Measurements from ENCODE around the gene SNCAIP.

DNA sequence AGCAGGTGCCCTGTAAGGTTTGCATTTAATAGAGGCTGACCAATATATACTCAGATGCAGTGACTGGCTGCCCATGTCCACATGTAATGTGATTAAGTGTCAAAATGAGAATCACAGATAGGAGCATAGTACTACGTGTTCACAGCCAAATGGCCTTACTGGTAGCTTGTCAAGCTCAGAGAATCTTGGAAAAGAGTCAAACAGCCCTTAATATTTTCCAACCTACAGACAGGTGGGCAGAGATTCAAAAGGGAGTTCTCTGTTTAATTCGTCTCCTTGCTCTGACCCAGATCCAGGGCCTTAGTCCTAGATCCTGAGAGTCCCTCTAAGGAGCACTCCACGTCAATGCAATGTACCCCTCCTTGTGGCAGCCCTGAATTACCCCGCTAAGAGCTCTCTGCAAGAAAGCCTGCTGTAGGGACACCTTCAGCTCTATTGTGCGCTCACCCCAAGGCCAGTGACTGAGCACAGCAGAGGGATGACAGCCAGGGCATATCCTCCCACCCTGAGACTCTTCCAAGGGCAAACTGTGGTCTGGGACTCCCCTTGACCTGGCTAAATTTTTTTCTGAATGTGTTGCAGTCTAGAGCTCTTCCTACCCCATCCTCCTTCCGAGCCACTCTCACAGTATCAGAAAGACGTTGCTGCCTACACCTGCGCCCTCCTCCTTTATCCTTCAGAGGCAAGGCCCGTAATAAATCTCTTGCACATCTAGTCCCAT is 159.2 kb downstream of the SNCAIP start:
- TF ChIP-seq, protein P1, sequence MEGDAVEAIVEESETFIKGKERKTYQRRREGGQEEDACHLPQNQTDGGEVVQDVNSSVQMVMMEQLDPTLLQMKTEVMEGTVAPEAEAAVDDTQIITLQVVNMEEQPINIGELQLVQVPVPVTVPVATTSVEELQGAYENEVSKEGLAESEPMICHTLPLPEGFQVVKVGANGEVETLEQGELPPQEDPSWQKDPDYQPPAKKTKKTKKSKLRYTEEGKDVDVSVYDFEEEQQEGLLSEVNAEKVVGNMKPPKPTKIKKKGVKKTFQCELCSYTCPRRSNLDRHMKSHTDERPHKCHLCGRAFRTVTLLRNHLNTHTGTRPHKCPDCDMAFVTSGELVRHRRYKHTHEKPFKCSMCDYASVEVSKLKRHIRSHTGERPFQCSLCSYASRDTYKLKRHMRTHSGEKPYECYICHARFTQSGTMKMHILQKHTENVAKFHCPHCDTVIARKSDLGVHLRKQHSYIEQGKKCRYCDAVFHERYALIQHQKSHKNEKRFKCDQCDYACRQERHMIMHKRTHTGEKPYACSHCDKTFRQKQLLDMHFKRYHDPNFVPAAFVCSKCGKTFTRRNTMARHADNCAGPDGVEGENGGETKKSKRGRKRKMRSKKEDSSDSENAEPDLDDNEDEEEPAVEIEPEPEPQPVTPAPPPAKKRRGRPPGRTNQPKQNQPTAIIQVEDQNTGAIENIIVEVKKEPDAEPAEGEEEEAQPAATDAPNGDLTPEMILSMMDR (IDR thresholded peaks at IDR 0.05) = no peak
- no peak for TF ChIP-seq POLR2A (IDR thresholded peaks at IDR 0.05)
